Measurements from ENCODE around the gene BICDL1.

BICDL1 gene

GRCh38 chr12:120096671-120097202 lies 107.7 kb downstream of the BICDL1 start:
- in situ Hi-C loops (cut with HindIII; ENCODE audit: low sequenced_read_pairs): no loop called here

- in situ Hi-C loops (cut with HindIII; ENCODE audit: low sequenced_read_pairs): no loop called here
These were observed 109.9 kb downstream of the BICDL1 start for GRCh38 chr12:120098756-120099470.

GRCh38 chr12:120099738-120100137 lies 110.7 kb downstream of the BICDL1 start:
- in situ Hi-C loops (cut with HindIII; ENCODE audit: low sequenced_read_pairs): no loop called here

GRCh38 chr12:120100630-120101029 lies 111.6 kb downstream of the BICDL1 start:
- in situ Hi-C loops (cut with HindIII; ENCODE audit: low sequenced_read_pairs): no loop called here

- in situ Hi-C loops (cut with HindIII; ENCODE audit: low sequenced_read_pairs): no loop called here
These were observed 112.1 kb downstream of the BICDL1 start for GRCh38 chr12:120101182-120101581.

- in situ Hi-C loops (cut with HindIII; ENCODE audit: low sequenced_read_pairs): no loop called here
These were observed 112.6 kb downstream of the BICDL1 start for GRCh38 chr12:120101617-120102016.

- in situ Hi-C loops (cut with HindIII; ENCODE audit: low sequenced_read_pairs): no loop called here
These were observed 113.4 kb downstream of the BICDL1 start for GRCh38 chr12:120102189-120103043.

GRCh38 chr12:120103044-120103338 lies 114.0 kb downstream of the BICDL1 start:
- in situ Hi-C loops (cut with HindIII; ENCODE audit: low sequenced_read_pairs): no loop called here

GRCh38 chr12:120103371-120103770 lies 114.3 kb downstream of the BICDL1 start:
- in situ Hi-C loops (cut with HindIII; ENCODE audit: low sequenced_read_pairs): no loop called here

- in situ Hi-C loops (cut with HindIII; ENCODE audit: low sequenced_read_pairs): no loop called here
These were observed 117.1 kb downstream of the BICDL1 start for GRCh38 chr12:120106151-120106550.

- in situ Hi-C loops (cut with HindIII; ENCODE audit: low sequenced_read_pairs): loop anchor here (10.0 kb wide), 1 partner anchor 65 kb away; no protein-coding TSS in a partner anchor
These were observed 120.7 kb downstream of the BICDL1 start for GRCh38 chr12:120109570-120110267.

GRCh38 chr12:120110550-120111501 lies 121.8 kb downstream of the BICDL1 start:
- in situ Hi-C loops (cut with HindIII; ENCODE audit: low sequenced_read_pairs): loop anchor here (10.0 kb wide), 1 partner anchor 66 kb away; no protein-coding TSS in a partner anchor

- in situ Hi-C loops (cut with HindIII; ENCODE audit: low sequenced_read_pairs): loop anchor here (10.0 kb wide), 1 partner anchor 70 kb away; no protein-coding TSS in a partner anchor
These were observed 126.0 kb downstream of the BICDL1 start for GRCh38 chr12:120115066-120115465.

GRCh38 chr12:120115692-120116440 lies 126.8 kb downstream of the BICDL1 start:
- in situ Hi-C loops (cut with HindIII; ENCODE audit: low sequenced_read_pairs): loop anchor here (10.0 kb wide), 1 partner anchor 71 kb away; no protein-coding TSS in a partner anchor

GRCh38 chr12:120116441-120116791 lies 127.4 kb downstream of the BICDL1 start, which contains the start of gene RAB35:
RAB35 (minus strand) TSS chr12:120116753; CDS start chr12:120116650, 103 bp downstream.
- in situ Hi-C loops (cut with HindIII; ENCODE audit: low sequenced_read_pairs): loop anchor here (10.0 kb wide), 1 partner anchor 72 kb away; no protein-coding TSS in a partner anchor

- in situ Hi-C loops (cut with HindIII; ENCODE audit: low sequenced_read_pairs): loop anchor here (10.0 kb wide), 1 partner anchor 72 kb away; no protein-coding TSS in a partner anchor
These were observed 128.0 kb downstream of the BICDL1 start for GRCh38 chr12:120116792-120117651.

- in situ Hi-C loops (cut with HindIII; ENCODE audit: low sequenced_read_pairs): loop anchor here (10.0 kb wide), 1 partner anchor 73 kb away; no protein-coding TSS in a partner anchor
These were observed 128.9 kb downstream of the BICDL1 start for GRCh38 chr12:120117961-120118320.
